GM19463 (cell line): ENCODE results near the gene NACC2.

Experiments
- ATAC-seq: cut with Tn5 transposase; IDR thresholded peaks from one replicate; pipeline ENCODE4 v1.9.1; 2021; ENCODE audit warnings: mild to moderate bottlenecking, moderate library complexity; ENCODE audit not compliant: unreplicated experiment

NACC2 gene

GRCh38 chr9:135985889-135986288, 109.2 kb downstream of the NACC2 start:
- ATAC-seq = no peak

DNA sequence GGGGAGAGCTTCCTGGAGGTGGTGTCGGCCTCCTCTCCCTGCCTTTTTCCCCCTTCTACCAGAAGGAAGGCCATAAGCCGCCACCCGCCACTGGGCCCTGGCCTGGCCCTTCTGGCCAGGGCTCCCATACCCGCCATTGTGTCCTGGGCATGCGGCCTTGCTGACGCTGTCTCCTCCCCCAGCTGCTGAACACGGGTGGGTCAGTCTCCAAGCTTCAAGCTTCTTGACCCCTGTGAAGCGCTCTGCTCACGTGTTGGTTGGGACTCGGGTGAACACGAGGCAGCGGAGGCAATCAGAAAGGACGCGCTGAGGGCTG, 109.7 kb downstream of the NACC2 start:
- no peak for ATAC-seq

DNA sequence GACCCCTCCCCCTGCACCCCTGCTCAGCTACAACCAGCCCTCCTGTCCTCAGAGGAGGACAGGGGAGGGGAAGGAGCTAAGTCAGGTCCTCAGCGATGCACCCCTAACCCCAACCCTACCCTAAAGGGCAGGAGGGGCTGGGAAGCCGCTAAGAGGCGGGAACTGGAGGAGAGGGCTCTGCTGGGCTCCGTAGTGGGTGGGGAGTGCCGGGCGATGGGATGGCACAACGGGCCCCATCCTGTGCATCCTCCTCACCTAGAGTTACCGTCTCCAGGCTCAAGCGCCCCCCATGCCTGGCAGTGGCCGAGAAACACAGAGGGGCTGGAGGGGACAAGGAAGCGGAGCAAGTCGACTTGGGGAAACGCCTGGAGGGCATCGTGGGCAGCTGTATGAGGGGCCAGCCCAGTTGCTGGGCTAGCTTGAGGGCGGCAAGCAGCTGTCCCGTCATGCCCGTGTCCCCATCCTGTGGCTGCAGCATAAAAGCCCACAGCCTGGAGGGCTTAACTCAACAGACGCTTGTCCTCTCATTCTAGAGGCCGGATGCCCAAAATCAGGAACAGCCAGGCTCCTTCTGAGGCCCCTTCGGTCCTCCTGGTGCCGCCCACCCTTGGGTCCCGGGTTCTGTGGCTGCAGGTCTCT, 110.9 kb downstream of the NACC2 start:
- ATAC-seq = no peak

- no peak for ATAC-seq
These were observed 111.6 kb downstream of the NACC2 start for GRCh38 chr9:135983208-135984071.

GRCh38 chr9:135982499-135983207, 112.4 kb downstream of the NACC2 start:
- no peak for ATAC-seq

GRCh38 chr9:135980926-135981630, 114.0 kb downstream of the NACC2 start:
- no peak for ATAC-seq

DNA sequence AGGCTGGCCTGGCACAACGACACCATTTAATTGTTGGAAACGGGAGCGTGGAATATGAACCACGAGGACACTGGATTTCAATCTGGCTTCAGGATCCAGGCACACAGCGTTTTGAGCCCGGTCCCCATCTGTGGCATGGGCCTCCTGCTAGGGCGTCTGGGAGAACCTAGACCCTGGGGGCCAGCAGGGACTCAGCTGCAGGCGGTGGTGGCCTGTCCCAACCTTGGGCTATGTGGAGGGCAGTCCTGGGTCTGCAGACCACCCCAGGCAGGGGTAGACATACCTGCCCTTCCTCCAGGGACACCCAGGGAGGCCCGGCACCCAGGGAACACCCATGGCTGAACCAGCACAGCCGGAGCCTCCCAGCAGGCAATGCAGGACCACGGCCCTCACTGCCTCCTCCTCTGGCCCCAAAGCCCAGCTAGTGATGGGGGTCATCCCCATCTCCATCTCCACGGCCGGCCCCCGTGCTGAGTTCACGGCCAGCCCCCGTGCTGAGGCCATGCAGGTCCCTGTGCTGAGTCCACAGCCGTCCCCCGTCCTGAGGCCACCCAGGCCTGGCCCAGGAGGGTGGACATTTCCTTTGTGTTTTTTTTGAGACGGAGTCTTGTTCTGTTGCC, 115.4 kb downstream of the NACC2 start:
- ATAC-seq = no peak

- ATAC-seq = no peak
These were observed 116.2 kb downstream of the NACC2 start for GRCh38 chr9:135978642-135979546.

- no peak for ATAC-seq
These were observed 118.1 kb downstream of the NACC2 start for GRCh38 chr9:135976944-135977343.

DNA sequence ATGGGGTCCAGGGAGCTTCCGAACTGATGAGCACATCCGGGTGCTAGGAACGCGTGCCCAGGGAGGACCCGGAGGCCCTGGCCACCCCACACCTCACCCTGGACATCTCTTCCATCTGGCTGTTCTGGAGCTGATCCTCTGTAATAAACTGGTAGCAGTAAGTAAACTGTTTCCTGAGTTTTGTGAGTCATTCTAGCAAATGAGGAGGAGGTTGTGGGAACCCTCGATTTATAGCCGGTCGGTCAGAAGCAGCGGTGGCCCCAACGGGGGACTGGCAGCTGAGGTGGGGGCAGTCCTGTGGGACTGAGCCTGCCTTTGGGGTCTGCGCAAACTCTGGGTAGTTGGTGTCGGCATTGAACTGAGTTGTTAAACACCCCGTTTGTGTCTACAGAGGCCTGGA, 118.6 kb downstream of the NACC2 start:
- no peak for ATAC-seq

- ATAC-seq = no peak
These were observed 119.3 kb downstream of the NACC2 start for GRCh38 chr9:135975834-135976233.

DNA sequence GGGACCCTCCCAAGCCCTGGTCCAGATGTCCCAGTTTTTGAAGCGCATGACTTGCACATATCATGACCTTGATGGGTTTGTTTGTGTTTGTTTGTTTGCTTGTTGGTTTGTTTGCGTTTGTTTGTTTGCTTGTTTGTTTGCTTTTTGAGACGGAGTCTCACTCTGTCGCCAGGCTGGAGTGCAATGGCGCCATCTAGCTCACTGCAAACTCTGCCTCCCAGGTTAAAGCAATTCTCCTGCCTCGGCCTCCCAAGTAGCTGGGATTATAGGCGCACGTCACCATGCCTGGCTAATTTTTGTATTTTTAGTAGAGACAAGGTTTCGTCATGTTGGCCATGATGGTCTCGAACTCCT, 120.9 kb downstream of the NACC2 start:
- no peak for ATAC-seq

DNA sequence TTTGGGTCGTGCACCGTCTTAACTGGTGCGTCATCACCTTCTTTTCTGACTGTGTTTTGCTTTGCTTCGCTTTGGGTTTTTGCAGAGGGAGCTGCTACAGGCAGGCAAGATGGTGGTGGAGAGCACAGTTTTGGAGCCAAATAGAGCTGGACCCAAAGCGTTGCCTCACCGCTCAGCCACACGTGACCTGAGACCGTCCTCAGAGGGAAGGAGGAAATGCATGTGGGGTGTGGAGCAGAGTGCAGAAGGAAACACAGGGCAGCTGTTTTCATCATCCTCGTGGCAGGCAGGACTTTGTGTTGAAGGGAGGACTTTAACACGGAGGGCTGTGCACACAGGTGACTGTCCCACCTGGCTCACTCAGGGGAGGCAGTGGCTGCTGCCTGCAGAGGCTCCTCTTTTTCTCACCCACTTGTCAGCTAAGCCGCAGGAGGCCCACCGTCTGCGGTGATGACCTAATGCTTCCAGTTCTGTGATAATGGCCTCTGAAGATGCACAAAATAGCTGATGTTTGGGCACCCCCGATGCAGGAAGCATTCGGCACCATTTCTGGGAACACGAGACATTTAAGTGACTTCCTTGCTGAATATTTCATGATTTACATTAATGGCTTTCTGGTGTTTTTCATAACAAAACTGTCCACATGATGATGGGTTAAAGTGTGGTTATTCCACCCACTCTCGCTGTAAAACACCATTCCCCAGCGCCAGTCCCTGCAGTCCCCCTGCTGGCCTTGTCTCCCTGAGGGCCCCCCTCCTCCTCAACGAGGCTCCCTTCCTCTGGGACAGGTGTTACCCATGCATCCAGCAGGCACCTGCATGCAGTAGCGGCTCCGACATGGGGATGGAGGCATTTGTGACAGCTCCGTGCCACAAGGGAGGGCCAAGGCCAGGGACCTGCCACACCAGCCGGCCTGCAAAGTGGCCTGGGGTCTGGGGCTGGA, 121.5 kb downstream of the NACC2 start:
- no peak for ATAC-seq

DNA sequence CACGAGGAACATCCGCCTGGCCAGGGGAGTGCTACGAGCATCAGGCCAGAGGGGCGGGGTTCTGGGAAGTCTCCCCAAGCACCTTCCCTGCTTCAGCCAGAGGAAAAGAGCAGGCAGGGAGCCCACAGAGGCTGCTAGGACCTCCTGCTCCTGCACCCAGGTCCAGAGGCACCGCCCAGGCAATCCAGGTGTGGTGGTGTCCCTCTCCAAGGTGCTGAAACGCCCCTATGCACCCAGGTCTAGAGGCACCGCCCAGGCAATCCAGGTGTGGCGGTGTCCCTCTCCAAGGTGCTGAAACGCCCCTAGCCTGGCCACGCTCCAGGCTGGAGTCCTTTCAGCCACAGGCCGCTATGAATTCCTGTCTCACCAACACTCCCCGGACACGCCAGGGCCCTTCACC, 123.2 kb downstream of the NACC2 start:
- ATAC-seq = no peak

- no peak for ATAC-seq
These were observed 123.8 kb downstream of the NACC2 start for GRCh38 chr9:135971111-135971766.

- ATAC-seq = no peak
These were observed 124.8 kb downstream of the NACC2 start for GRCh38 chr9:135970128-135970815.

GRCh38 chr9:135969064-135969683, 125.9 kb downstream of the NACC2 start:
- no peak for ATAC-seq
